Vagina (tissue), 2 donors: ENCODE data around the gene BCOR.
A peak's percentile ranks its signal among the peaks of the same experiment; 100 is the strongest.

Experiments used
- CTCF ChIP-seq, 3 experiments: fragments of 450-650 bp in 2 of 3; fragments of 200-600 bp in 1 of 3; sonication (generic) in 1 of 3; IDR thresholded peaks; one replicate each; pipeline ENCODE4 v1.5.1; 2017 to 2019; ENCODE audit warnings: antibody characterized with exemption in 3 of 3, mild to moderate bottlenecking in 2 of 3, moderate library complexity in 2 of 3
- POLR2A ChIP-seq, 2 donors: fragments of 450-650 bp; IDR thresholded peaks; one replicate each; pipeline ENCODE4 v1.6.1; 2017; ENCODE audit warnings: antibody characterized with exemption in 2 of 2, mild to moderate bottlenecking in 2 of 2, moderate library complexity in 2 of 2
- POLR2AphosphoS5 ChIP-seq, 2 donors: sonication (generic); formaldehyde crosslinking; IDR thresholded peaks; one replicate each; pipeline ENCODE4 v1.9.0; 2017; ENCODE audit warnings: antibody characterized with exemption in 2 of 2, mild to moderate bottlenecking in 2 of 2, low read depth in 1 of 2; ENCODE audit not compliant: insufficient read depth in 1 of 2

GRCh38 chrX:40005292-40006011 lies 92.3 kb downstream of the BCOR start:
- TF ChIP-seq POLR2A (IDR thresholded peaks at IDR 0.05) (no peak), CTCF (IDR thresholded peaks at IDR 0.05) (no peak), POLR2AphosphoS5 (IDR thresholded peaks at IDR 0.05; ENCODE audit: insufficient read depth in 1 of 2, low read depth in 1 of 2) (peak in 1 of 2 donors; percentile 13)
